ENCODE measurements around the gene UCHL5.

DNA sequence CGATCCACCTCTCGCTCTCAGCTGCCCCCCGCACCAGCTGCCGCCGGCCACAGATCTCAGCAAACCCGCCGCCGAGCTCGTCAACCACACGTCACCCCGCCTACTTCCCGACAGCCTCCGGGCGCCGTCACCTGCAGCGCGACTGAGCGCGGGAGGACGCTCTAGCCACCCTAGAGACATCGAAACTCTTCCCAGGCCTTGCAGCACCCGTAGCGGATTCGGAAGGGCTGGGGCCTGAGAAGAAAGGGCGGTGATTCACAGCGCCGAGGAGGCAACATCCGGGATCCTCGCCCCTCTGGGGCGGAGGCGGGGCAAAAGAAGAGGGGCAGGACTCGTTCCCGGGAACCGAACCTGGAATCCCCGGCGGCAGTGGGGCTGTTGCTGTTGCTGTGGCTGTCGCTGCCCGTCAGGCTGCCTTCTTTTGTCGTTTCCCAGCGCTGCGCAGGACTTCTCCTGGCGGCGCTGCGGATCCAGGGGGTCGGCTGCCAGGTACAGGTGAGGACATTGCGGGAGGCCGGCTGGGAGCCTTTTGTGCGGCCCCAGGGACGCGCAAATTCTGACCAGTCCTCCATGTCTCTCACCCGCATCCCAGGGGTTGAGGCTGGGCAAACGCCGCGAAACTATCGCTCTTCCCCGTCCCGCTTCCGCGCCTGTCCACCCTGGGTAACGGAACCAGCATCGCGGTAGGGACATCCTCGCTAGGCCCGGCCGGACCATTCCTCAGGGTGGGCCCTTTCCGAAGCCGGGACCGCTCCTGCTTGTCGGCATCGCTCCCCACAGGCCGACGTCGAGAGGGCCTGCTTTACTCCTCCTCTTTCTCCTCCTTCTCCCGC is at the start of gene UCHL5, which contains the start of gene RO60:
- TF ChIP-seq GATA2 (IDR thresholded peaks at IDR 0.05; ENCODE audit: low read depth, low read length) (no peak), GATA3 (IDR thresholded peaks at IDR 0.05; ENCODE audit: low read depth, low read length) (no peak)

Measured in SH-SY5Y (cell line).